Measurements from ENCODE around the gene PSG11.
"Not testable (repeated sequence)": the region's sequence is repeated elsewhere in the genome, so short reads cannot be mapped to it uniquely, and the experiment has no call there.

Gene PSG11

GRCh38 chr19:43026369-43026768 lies at the start of gene PSG11:
Gene PSG11 (minus strand): TSS chr19:43026469. CDS start chr19:43026372, 97 bp downstream.
- not testable (repeated sequence) for DNase-seq (ENCODE audit: low read depth)

- not testable (repeated sequence) for DNase-seq (ENCODE audit: low read depth)
These were observed 36.1 kb upstream of the PSG11 start for GRCh38 chr19:43062418-43062817.

DNA sequence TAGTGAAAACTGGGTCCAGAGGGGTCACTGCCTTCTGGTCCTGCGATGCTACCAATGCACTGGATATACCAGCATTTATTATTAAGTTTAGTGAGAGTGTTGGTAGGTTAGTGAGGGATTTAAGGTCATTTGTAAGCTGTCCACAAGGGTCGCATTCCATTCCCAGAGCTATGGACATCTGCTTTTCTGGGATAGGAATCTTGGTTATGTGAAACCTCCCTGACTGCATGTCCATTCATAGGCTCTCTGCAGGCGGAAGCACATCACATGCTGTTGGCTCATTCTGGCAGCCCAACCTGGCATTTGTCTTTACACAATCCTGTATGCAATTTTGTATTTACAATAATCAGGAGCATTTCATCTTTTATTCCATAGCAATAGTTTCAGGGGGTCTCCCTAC lies 35.1 kb upstream of the PSG11 start:
- not testable (repeated sequence) for DNase-seq (ENCODE audit: low read depth)

DNA sequence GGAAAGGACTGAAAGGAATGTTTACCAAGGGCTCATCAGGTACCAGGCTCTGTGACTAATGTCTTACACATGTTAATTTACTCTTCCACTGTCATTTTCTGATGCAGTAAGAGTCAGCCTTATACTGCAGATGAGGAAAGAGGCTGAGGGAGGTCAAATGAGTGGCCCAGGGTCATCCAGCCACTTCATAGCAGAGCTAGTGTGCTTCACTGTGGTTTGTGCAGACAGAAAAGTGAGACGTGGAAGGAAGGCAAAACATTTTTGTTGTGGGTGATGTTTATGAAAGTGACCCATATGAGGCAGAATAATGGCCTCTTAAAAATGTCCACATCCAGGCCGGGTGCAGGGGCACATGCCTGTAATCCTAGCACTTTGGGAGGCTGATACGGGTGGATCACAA lies 34.0 kb upstream of the PSG11 start:
- not testable (repeated sequence) for DNase-seq (ENCODE audit: low read depth)

GRCh38 chr19:43059482-43059881 lies 33.2 kb upstream of the PSG11 start:
- DNase-seq (ENCODE audit: low read depth): not testable (repeated sequence)

GRCh38 chr19:43058440-43058839 lies 32.2 kb upstream of the PSG11 start:
- not testable (repeated sequence) for DNase-seq (ENCODE audit: low read depth)

DNA sequence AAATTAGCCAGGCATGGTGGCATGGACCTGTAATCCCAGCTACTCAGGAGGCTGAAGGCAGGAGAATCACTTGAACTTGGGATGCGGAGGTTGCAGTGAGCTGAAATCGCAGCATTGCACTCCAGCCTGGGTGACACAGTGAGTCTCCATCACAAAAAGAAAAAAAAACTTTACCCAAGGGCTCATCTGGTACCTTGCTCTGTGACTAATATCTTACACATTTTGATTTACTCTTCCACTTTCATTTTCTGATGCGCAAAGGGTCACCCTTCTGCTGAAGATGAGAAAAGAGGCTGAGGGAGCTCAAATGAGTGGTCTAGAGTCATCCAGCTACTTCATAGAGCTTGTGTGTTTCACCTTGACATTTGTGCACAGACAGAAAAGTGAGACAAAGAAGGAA lies 21.7 kb upstream of the PSG11 start:
- not testable (repeated sequence) for DNase-seq (ENCODE audit: low read depth)

DNA sequence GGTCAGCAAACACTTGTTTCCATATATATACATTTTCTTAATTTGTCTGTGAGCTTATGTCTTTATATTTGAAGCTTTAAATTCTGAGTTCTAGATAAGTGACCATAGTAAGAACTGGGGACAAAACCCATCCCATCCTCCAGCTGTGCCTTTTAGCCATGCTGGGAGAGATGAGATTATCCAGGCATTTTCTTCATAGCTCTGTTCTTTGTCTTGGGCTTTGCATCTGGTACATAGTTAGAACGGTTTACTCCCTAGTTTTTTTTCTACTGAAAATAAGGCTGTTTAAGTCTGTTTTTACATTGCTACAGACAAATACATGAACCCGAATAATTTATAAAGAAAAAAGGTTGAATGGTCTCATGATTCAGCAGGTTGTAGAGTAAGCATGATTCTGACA lies 20.3 kb upstream of the PSG11 start:
- not testable (repeated sequence) for DNase-seq (ENCODE audit: low read depth)

DNA sequence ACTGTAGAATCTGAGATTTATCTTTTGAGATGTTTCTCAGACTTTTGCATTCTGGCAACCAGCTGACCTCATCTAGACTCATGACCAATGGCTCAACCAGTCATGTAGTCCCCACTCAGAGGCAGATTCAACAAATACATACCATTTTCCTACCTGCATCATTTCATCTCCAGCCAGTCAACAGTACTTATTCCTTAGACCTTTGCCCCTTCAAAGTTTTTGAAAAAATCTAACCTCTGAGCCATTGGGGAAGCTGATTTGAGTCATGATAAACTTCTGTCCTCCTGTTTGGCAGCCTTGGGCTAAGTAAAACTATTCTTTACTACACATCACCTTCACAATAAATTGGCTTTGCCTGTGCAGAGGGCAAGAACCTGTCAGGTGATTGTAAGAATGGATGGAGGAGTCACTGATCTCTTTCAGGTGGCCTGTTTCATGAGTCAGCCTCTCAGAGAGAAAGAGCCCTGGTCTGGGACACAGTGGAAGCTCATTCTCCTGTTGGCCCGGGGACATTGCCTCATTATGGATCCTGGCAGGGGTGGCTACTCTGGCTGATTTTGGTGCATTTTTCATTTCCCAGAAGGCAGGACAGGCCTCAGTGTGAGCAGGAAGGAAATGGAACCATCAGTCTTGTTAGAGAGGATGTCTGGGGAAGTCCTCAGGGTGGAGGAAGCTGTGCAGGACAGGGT lies 17.4 kb upstream of the PSG11 start:
- not testable (repeated sequence) for DNase-seq (ENCODE audit: low read depth)

- not testable (repeated sequence) for DNase-seq (ENCODE audit: low read depth)
These were observed 5.4 kb upstream of the PSG11 start for GRCh38 chr19:43031645-43032044.

- no peak for DNase-seq (ENCODE audit: low read depth)
These were observed 2.6 kb upstream of the PSG11 start for GRCh38 chr19:43028866-43029265.

DNA sequence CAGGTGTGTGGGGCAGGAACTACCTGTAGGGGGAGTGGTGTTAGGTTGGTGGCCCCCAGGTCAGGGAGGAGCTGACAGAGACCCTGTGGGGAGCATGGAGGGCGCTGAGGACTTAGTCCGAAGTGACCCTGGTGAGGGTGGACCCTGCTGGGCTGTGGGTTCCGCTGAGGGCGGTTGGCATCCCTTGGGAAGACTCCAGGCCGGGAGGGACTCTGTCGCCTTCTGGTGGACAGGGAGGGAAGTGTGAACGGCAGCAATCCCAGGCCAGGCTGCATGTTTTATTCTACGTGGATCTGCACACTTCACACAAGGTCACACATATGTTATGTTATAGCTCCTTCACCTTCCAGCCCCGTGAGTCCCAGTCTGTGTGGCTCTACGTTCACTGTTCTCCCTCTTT lies 1.7 kb upstream of the PSG11 start:
- not testable (repeated sequence) for DNase-seq (ENCODE audit: low read depth)

GRCh38 chr19:43027061-43027460 lies 792 bp upstream of the PSG11 start:
- DNase-seq (ENCODE audit: low read depth): not testable (repeated sequence)

DNA sequence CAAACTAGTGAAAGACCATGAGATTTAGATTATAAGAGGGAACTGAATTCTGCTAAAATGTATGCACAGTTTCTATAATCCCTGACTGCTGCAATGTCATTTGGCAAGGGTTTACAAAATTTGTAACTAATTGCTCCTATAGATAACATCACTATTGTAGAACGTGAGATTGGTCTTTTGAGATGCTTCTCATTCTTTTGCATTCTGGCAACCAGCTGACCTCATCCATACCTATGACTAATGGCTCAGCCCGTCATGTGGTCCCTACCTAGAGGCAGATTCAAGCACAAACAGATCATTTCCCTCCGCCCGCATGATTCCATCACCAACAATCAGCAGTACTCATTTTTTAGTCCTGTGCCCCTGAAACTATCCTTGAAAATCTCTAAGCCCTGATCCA lies 4.2 kb downstream of the PSG11 start:
- DNase-seq (ENCODE audit: low read depth): not testable (repeated sequence)

DNA sequence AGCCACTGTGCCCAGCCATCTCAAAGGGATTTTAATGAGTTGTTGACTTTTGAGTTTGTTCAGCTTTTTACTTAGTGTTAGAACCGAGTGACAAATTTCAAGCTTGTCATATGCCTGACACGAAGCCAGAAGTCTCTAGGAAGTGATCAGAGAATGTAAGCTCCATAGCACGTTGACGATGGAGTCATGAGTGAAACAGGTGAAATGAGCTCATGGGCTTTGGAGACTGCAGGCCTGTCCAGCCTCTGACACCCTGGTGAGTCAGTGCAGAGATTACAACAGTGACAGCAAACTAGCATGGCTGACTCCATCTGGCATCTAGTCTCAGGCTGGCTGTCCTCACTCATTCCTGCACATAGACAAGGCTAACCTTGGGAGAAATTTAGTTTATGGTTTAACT lies 4.6 kb downstream of the PSG11 start:
- not testable (repeated sequence) for DNase-seq (ENCODE audit: low read depth)

DNA sequence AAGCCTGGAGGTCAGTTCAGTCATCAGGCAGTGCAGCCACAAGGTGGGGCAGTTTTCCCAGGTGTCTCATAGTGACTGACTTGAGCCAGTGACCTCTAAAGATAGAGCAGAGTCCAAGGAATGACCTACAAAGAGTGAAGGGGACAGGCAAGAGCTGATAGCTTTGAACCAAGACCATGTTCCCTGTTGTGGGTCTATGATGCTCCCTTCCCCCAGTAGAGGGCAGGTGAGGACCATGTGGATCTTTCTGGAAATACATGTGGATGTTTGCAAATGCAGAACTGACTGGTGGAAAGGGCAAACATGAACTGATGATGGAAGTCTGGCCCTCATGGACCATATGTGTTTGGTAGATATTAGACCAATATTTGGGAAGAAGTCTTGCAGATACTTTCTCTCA lies 6.7 kb downstream of the PSG11 start:
- not testable (repeated sequence) for DNase-seq (ENCODE audit: low read depth)

- DNase-seq (ENCODE audit: low read depth): not testable (repeated sequence)
These were observed 20.4 kb downstream of the PSG11 start for GRCh38 chr19:43005841-43006240.

GRCh38 chr19:43004846-43005245 lies 21.4 kb downstream of the PSG11 start:
- not testable (repeated sequence) for DNase-seq (ENCODE audit: low read depth)

- not testable (repeated sequence) for DNase-seq (ENCODE audit: low read depth)
These were observed 22.6 kb downstream of the PSG11 start for GRCh38 chr19:43003634-43004033.

DNA sequence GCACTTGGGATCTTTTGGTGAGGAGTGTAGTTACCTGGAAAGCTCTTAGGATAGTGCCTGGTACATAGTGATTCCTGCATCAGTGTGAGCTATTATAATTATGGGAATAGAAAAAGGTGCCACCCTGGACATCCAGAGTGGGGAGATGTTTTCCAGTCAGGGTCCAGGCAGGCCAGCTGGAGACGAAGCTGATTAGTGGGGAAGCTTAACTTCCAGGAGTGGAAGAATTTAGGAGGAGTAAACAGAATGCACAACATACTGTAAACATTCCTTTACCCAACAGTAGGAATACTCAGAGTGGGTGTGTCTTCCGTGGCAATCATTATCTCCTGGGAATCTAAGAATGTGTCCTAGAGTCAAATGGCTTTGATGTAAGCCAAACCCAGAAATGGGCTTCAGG lies 23.3 kb downstream of the PSG11 start:
- DNase-seq (ENCODE audit: low read depth): not testable (repeated sequence)

GRCh38 chr19:42996161-42996560 lies 30.1 kb downstream of the PSG11 start:
- DNase-seq (ENCODE audit: low read depth): not testable (repeated sequence)

DNA sequence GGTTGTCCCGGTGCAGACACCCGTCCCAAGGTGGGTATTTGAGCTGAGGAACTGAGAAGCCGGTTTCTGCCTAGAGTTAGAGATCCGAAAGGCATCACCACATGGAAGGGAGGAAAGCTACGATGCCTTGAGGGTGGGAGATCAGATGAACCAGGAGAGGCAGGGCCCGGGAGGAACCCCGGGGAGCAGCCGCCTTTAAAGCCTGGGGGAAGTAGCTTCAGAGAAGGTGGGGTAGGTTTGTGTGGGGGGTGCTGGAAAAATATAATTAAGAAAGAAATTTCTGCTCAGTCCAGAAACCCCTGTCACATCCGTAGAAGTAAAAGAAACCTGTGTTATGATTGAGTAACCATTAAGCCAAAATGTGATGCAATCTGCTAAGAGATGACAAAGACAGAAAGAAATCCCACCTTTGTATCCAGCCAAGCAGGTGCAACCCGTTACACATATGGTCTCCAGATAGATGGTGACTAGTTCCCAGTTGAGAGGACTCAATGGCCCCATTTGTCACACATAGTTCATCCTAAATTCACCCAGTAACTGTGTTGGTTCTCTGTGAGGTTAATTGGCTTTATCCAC lies 34.2 kb downstream of the PSG11 start:
- not testable (repeated sequence) for DNase-seq (ENCODE audit: low read depth)

DNA sequence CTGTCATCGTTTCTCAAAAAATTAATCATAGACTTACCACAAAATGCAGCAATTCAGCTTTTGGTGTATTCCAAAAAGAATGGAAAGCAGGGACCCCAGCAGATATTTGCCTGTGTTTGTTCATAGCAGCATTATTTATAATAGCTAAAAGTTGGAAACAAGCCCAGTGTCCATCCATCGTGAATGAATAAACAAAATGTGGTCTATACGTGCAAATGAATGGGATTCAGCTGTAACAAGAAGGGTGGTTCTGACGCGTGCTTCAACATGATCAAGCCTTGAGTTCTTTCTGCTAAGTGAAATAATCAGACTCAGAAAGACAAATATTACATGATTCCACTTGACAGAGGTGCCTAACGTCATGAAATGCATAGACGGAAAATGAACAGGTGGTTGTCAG lies 36.4 kb downstream of the PSG11 start:
- no peak for DNase-seq (ENCODE audit: low read depth)

DNA sequence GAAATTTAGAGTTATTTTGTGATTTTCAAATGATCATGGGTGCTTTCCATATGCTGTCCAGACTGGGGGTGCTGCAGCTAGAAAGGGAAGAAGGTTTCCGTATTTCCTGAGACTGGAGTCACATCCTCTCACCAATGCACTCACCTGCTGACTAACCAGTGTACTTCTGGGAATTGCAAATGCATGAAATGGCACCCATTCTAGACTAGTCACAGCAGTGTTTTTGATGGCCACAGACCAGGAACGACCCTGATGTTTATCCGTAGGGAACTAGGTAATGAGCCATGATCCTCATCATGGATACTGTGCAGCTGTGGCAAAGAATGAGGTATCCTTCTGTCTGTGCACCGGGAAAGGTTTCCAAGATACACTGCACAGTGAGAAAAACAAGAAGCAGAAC lies 37.1 kb downstream of the PSG11 start:
- not testable (repeated sequence) for DNase-seq (ENCODE audit: low read depth)
